GM18868 (cell line): ENCODE measurements around the gene SLC29A3.
"Not testable (repeated sequence)": the region's sequence is repeated elsewhere in the genome, so short reads cannot be mapped to it uniquely, and the experiment has no call there.

ENCODE experiments used
- ATAC-seq: cut with Tn5 transposase; IDR thresholded peaks from one replicate; pipeline ENCODE4 v1.9.1; 2021; ENCODE audit warnings: mild to moderate bottlenecking, moderate library complexity; ENCODE audit not compliant: unreplicated experiment

The SLC29A3 gene

DNA sequence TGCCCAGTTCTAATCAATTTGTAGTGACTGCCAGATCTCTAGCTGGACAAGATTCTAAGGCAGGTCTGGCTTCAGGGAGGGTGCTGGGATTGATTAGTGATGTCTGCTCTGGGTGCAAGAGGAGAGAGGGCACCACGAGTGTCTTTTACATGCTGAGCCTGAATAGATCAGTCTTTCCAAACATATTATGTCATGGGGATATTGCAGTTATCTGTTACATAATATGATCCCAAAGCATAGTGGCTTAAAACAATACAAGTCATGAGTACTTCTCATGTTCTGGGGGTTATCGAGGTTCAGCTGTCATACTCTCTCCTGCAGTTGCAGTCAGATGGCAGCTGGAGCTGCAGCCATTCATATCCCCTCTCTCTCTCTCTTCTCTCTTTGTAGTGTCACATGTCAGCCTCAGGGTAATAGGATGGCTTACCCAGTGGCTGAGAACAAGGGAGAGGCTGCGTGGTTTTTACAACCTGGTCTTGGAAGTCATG lies 26.0 kb downstream of the SLC29A3 start:
- no peak for ATAC-seq

DNA sequence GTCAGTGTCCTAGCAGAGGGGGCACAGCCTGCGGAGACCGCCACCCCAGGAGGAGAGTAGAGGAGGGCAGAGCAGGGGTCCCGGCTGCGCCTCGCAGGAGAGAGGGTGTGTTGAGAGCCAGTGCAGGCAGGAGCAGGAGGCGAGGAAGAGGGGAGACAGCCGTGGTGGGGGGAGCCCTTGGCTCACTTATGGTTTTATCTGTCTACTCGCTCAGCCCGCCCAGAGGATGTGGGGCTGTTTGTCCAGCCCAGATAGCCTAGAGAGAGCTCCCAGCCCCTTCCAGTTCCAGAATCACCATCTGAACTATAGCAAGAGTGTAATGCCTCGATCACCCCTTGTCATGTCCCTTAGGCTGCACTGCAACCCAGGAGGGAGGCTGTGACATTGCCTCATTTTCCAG lies 26.6 kb downstream of the SLC29A3 start:
- no peak for ATAC-seq

DNA sequence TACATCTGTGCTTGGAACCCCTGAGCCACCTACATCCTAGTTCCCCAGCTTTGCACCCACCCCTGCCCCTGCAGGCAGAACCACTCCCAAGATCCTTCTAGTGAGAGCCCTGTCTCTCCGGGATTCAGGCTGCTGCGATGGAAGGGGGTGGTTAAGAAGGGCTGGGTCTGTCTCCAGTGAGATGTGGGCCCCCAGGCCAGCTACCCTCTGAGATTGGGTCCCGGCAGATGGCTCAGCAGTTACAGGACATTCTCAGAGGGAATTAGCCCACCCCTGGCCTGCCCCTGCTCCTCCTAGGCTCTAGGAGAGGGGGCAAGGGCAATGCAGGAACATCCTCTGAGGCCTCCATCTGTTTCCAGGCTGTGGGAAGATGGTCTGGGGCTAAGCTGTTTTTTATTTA lies 27.7 kb downstream of the SLC29A3 start:
- ATAC-seq: no peak

DNA sequence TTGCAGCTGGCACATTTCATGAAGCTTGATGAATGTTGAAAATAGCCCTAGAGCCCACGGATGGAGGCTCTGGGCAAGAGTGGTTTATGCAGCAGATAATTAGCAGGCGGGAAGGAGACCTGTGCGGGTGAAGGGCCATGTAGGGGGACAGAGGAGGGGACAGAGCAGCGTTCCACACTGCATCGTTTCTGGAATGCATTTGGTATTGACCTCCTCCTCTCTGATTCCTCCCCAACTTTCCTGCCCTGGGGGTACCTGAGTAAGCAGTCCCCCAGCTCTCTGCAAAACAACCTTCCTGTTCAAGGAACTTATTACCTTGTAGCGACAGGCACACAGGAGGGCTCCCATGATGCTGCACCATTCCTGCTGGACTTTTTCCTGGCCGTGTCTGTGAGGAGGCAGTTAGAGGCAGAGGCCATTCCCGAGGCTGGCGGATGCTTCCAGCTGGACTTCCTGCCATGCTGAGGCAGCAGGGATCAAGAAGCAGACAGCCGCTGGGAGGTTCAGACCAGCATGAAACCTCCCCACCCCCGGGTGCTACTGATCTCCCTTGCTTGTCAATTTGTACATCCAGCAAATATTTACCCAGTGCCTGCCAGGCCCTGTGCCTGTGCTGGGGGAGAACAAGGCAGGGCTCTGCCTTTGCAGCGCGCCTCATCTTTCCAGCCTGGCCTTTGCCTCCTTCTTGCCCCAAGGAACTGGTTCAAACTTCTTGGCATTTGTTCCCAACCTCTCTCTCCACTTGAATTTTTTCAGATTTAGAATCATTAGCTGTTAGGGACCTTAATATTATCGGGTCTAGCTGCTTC lies 28.7 kb downstream of the SLC29A3 start:
- no peak for ATAC-seq

DNA sequence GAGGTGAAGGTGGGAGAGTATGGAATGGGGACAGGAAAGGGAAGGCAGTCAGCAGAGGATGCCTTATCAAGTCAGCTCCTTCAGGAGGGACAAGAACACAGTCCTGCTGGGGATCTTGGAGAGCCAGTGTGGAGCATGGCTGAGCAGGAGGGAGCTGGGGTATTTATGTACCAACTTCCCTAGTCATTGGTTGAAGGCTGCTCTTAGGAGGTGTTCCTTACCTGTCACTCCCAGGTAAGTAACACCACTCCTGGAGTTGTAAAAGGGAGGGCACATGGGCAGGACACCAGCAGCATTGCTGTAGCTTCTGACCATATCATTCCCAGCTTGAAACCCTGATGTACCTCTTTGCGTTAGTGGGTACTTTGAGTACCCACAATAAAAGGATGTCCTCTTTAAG lies 29.8 kb downstream of the SLC29A3 start:
- ATAC-seq: no peak

DNA sequence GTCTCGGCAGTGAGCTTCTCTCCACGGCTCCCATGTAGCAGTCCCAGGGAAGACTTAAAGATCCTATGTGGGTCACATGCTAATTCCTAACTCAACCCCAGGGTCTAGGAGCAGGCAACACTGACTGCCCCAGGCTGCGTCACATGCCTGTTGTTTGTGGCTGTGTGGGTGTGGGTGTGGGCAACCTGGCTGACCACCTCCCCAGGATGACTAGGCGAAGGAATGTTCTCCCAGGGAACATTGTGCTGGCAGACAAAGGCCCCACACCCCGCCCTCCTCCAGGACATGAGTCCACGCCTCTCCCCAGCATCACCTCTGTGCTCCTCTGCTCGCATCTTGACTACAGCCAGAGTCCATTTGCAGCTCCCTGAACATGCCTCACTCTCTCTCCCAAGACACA lies 30.3 kb downstream of the SLC29A3 start:
- ATAC-seq: no peak

DNA sequence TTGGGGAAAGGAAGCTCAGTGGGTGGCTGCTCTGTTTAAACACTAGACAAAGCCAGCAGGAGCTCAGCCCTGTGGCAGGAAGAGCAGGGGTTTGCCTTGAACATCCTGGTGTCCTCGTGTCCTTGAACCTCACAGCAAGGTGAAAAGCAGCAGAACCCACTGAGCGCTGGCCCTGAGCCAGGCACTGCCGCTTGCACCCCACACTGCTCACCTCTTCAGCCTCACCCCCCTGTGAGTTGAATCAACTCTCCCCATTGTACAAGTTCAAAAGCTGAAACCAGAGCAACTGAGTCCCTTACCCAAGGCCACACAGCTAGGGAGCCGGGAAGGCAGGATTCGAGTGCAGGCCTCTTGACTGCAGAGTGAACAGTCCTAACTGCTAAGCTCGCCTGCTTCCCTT lies 32.0 kb downstream of the SLC29A3 start:
- no peak for ATAC-seq

DNA sequence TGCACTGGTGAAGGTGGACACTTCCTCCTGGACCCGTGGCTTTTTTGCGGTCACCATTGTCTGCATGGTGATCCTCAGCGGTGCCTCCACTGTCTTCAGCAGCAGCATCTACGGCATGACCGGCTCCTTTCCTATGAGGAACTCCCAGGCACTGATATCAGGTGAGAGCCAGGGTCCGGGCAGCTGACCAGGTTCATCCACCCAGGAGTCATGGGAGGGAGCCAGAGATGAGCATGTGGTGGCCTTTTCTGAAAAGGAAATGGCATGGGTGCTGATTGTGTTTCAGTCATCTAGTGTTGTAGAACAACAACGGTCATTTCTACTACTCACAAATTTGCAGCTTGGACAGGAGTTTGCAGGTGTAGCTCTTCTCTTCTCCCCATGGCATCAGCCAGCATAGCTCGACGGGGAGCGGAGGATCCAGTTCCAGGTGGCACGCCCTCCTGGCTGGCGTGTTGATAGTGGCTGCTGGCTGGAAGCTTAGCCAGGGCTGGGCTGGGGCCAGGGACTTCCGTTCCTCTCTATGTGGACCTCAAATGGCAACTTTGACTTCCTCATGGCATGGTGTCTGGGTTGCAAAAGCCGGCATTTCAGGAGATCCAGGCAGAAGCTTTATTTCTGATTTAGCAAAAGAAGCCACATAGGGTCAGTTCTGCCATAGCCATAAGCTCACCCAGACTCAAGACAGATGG lies 32.7 kb downstream of the SLC29A3 start:
- no peak for ATAC-seq

DNA sequence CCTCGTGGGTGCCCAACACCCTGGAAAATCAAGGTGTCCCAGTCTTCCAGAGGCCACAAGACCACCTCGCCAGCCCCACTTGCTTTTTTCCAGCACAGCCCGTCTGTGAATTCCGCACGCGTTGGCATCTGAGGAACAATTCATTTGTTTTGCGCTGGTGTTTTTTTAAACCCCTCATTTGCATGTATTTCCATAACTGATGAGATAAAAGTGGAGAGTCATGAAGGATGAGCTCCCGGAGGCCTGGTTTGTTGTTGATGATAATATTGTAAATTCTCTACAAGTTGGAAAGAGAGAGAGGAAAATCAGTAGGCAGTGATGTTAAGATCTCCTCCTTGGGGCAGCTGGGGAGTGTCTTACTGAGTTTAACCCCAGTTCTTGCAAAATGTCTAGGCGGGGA lies 34.6 kb downstream of the SLC29A3 start:
- ATAC-seq: no peak

DNA sequence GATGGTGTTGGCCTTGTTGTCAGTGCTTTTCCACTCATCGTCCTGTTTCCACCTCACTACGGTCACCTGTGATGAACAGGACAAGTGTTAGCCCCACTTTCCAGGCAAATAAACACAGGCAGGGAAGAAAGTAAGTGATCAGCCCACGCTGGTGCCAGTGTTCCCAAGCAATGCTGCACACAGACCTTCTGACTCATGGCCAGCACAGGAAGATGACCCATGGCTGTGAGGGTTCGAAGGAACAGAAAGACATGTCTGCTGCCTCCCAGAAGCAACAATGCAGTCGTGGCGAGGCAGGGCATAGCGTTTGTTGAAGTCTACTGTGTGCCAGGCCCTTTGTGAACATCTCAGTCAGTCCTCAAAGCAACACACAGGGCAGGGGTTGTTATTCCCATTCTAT lies 35.7 kb downstream of the SLC29A3 start:
- ATAC-seq: no peak

DNA sequence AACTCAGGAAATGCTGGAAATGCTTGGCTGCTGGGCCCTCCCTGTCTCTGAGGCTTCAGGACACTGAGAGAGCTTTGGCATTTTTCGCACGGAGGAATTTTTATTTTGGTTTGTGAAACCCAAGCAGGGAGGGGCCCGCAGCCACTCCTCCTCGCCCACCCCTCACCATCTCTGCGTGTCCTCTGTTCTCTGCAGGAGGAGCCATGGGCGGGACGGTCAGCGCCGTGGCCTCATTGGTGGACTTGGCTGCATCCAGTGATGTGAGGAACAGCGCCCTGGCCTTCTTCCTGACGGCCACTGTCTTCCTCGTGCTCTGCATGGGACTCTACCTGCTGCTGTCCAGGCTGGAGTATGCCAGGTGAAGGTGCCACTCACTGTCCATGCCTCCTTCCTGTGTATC lies 36.8 kb downstream of the SLC29A3 start:
- no peak for ATAC-seq

DNA sequence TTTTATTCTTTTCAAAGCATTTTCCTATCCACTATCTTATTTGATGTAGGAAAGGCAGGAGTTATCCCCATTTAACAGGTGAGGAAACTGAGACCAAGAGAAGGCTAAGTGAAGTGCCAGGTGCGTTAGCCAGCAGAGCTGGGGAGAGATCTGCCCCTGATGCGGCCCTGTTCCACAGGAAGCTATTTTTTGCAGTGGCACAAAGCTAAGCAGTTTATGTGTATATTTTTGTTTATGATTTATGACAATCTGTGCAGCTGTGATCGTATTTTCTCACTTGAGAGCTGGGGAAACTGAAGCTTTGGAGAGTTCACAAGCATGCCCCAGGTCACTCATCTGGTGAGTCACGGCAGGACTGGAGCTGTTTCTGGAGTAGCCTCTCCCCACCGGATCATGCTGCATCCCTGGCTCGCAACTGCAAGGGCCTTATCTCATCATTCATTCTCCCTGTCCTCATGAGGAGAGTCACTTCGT lies 38.8 kb downstream of the SLC29A3 start:
- no peak for ATAC-seq

DNA sequence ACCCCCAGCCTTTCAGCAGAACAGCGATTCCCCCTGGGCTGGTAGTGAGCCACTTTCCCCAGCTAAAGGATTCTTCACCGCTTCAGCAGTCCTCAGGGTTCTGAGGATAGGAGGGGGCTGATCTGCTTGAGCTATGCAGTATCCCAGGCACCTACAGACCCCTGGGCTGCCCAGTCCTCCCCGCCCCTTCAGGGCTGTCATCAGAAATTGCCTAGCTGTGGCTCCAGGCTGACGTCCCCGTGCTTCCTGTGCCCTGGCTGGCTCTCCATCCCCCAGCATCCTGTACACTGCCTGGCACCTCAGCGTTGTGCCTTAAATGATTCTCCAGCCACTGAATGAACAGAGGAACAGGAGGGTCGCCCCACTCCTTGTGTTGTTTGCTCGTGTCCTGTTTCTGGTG lies 39.2 kb downstream of the SLC29A3 start:
- ATAC-seq: no peak

DNA sequence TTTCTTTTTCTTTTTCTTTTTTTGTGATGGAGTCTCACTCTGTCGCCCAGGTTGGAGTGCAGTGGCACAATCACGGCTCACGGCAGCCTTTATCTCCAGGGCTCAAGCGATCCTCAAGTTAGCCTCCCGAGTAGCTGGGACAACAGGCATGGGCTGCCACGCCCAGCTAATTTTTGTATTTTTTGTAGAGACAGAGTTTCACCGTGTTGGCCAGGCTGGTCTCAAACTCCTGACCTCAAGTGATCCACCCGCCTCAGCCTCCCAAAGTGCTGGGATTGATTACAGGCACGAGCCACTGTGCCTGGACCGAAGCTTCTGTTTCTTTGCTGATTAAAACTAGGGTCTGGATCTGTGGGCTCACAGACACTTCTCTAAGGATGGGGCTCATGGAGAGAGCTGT lies 39.8 kb downstream of the SLC29A3 start:
- not testable (repeated sequence) for ATAC-seq

DNA sequence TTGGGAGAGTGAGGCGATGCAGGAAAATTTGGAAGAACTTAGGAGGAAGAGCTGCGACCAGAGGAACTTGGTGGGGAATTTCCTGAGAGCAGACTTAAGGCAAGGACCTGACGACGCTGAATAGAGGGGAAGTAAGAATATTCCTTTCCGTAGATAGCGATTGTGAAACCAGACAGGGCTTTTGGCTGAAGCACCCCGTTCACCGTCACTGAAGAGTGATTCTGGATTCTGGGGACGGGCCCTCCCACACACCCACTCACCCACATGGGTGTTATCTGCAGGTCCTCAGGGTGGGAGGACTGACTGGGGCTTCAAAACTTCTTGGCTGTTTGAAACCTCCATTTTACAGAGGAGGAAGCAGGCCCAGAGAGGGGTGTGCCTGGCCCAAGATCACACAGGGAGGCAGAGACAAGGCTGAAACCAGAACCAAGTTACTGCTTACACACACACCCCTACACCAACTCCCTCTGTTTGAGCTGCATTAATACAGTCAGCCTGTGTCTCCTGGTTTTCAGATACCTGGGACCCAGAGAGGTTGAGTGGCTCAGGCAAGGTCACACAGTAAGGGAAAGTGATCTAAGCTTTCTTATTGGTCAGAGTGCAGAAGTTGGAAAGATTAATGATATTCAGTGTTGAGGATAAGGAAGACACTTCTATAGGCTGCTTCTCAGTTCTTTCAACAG lies 40.4 kb downstream of the SLC29A3 start:
- peak; percentile 62 for ATAC-seq

DNA sequence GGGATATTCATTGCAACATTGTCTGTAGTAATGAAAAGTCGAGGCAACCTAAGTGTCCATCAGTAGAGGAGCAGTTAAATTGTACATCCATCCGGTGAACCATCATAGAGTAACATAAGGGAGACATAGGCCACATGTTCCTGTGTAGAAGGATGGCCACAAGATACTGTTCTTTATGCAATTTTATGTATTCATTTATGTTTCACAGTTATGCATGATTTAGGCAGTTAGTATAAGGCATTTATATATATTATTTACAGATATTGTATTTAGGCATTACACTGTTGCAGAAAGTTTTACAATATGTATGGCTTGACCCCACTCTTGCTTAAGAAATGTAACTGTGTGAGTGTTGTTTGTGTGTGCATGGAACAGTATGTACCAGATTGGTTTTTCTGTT lies 41.7 kb downstream of the SLC29A3 start:
- ATAC-seq: no peak

DNA sequence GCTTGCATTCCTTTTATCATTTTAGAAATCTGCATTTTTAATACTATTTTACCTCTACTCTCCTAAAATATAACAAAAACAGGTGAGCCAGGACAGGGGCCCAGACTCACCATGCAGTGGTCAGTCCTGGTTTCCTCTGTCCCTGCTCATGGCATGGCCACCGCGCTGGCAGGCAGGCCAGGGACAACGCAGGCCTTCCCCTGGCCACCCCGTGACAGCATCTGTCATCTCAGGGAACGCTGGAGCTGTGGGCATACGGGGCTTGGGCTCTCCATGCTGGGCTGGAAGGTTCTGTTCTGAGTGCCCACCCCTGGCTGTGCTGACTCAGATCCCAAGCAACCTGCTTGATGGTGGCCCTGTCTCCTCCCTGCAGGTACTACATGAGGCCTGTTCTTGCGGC lies 42.5 kb downstream of the SLC29A3 start:
- no peak for ATAC-seq

DNA sequence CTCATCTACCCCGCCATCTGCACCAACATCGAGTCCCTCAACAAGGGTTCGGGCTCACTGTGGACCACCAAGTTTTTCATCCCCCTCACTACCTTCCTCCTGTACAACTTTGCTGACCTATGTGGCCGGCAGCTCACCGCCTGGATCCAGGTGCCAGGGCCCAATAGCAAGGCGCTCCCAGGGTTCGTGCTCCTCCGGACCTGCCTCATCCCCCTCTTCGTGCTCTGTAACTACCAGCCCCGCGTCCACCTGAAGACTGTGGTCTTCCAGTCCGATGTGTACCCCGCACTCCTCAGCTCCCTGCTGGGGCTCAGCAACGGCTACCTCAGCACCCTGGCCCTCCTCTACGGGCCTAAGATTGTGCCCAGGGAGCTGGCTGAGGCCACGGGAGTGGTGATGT lies 43.1 kb downstream of the SLC29A3 start:
- ATAC-seq: no peak

DNA sequence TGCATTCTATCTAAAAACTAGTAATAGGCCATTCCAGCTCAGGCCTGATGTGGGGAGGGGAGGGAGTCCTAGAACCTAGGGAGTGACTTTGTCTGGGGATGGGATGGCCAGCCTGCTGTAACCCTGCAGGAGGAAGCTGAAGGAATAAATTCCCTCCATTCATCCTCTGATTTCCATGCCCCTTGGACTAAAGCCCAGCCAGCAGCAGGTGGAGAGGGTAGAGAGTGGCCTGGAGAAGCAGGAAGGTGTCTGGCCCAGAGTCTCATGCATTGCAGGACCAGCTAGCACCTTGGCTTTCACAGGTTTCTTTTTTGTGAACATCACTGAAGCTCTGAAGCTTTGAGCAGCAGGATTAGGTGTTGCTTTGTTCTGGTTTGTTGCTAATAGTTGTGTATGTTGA lies 44.9 kb downstream of the SLC29A3 start:
- ATAC-seq: no peak

DNA sequence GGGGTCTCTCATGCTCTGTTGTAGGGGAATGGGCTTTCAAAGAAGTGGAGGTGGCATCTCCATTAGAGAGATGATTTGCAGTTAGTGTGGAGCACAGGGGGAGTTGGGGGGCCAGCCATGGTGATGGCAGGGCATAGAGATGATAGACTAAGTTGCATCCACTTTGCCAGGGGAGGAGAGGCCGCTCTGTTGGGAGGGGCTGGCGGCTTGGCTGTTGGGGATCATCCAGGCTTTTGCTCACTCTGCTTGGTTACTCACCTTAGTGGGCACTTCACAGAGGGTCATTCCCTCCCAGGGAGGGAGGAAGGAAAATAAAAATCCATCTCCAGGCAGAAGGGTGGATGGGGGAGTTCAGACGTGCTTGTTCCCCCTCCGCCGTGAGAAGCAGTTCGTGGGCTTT lies 46.3 kb downstream of the SLC29A3 start:
- ATAC-seq: no peak

DNA sequence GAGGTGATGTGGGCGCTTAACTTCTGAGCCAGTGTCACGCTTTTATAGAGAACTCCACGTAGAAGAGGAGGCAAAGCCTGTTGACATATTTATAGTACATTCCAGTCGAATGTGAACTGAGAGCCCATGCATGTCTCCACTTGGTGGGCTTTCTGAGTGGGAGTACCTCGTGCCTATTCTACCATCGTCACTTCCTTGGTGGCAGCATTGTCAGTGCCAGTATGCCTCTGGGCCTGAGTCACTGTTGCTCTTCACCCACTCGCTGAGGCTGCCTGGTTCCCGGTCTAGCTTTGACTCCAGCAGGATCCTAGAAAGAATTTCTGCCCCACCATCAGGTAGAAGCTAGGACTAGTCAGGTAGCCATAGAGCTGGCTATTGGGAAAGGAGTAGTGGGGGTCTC lies 47.6 kb downstream of the SLC29A3 start:
- ATAC-seq: no peak

DNA sequence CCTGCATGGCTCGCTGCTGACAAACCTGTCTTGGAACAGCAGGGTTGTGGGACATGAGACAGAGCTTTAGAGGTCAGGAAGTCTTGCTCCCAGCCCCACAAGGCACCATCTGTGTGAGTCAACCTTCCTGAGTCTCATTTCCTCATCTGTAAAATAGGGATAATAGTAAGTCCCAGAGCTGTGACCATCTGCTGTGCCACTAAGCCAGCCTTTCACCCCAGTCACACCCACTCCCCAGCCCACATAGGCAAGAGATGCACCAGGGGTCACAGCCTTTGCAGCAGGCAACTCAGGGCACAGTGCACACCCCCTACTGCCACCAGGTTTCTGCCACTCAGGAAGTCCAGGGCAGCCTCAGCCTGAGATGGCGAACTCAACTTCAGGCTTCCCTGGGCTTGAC lies 48.2 kb downstream of the SLC29A3 start:
- no peak for ATAC-seq
